MV-4-11 (cell line): ENCODE data around the gene TBPL1.
"Not testable (repeated sequence)": the region's sequence is repeated elsewhere in the genome, so short reads cannot be mapped to it uniquely, and the experiment has no call there.

Experiments
- DNase-seq: peaks from one replicate; lab custom pipeline; 2025; lab: John Stamatoyannopoulos, UW

TBPL1 gene

GRCh38 chr6:133973109-133973971 lies 20.3 kb downstream of the TBPL1 start:
- peak; percentile 49 for DNase-seq

- DNase-seq: peak; percentile 21
These were observed 25.2 kb downstream of the TBPL1 start for GRCh38 chr6:133977983-133978895.

- no peak for DNase-seq
These were observed 25.8 kb downstream of the TBPL1 start for GRCh38 chr6:133978896-133979240.

- not testable (repeated sequence) for DNase-seq
These were observed 26.4 kb downstream of the TBPL1 start for GRCh38 chr6:133979269-133979963.

GRCh38 chr6:133980168-133980567 lies 27.1 kb downstream of the TBPL1 start:
- DNase-seq: no peak

- peak; percentile 88 for DNase-seq
These were observed 30.3 kb downstream of the TBPL1 start for GRCh38 chr6:133983099-133983939.

- no peak for DNase-seq
These were observed 32.9 kb downstream of the TBPL1 start for GRCh38 chr6:133985970-133986369.

- DNase-seq: no peak
These were observed 33.9 kb downstream of the TBPL1 start for GRCh38 chr6:133986942-133987341.

GRCh38 chr6:133989525-133989924 lies 36.5 kb downstream of the TBPL1 start:
- no peak for DNase-seq

GRCh38 chr6:133990321-133990720 lies 37.3 kb downstream of the TBPL1 start:
- no peak for DNase-seq

GRCh38 chr6:133991096-133991593 lies 38.1 kb downstream of the TBPL1 start:
- no peak for DNase-seq

- DNase-seq: no peak
These were observed 40.1 kb downstream of the TBPL1 start for GRCh38 chr6:133992992-133993680.

- DNase-seq: no peak
These were observed 42.3 kb downstream of the TBPL1 start for GRCh38 chr6:133995296-133995695.

- DNase-seq: no peak
These were observed 42.7 kb downstream of the TBPL1 start for GRCh38 chr6:133995758-133996157.

GRCh38 chr6:133997267-133997666 lies 44.2 kb downstream of the TBPL1 start:
- no peak for DNase-seq

GRCh38 chr6:133999305-133999704 lies 46.3 kb downstream of the TBPL1 start:
- DNase-seq: no peak

- DNase-seq: no peak
These were observed 47.4 kb downstream of the TBPL1 start for GRCh38 chr6:134000443-134000842.

GRCh38 chr6:134002821-134003220 lies 49.8 kb downstream of the TBPL1 start:
- DNase-seq: peak; percentile 57

- no peak for DNase-seq
These were observed 50.5 kb downstream of the TBPL1 start for GRCh38 chr6:134003542-134003951.

GRCh38 chr6:134004714-134005113 lies 51.7 kb downstream of the TBPL1 start:
- DNase-seq: no peak

- DNase-seq: no peak
These were observed 52.8 kb downstream of the TBPL1 start for GRCh38 chr6:134005800-134006199.
